Tongue (tissue), 2 donors: ENCODE results near the gene PTF1A. TPM values are rescaled to one million over a fixed set of nuclear protein-coding genes. Genes with fewer than 3 reads are reported as not detected.

Experiments used
- DNase-seq: peaks from one replicate; pipeline ENCODE4 v3.0.0-alpha.2; 2015
- total RNA-seq: library from RNA; depleted of rRNA; stranded (reverse); fragments of >200 nt; gene quantifications from one replicate; pipeline ENCODE4 v1.2.3, GENCODE V29; 2014

The PTF1A gene, protein sequence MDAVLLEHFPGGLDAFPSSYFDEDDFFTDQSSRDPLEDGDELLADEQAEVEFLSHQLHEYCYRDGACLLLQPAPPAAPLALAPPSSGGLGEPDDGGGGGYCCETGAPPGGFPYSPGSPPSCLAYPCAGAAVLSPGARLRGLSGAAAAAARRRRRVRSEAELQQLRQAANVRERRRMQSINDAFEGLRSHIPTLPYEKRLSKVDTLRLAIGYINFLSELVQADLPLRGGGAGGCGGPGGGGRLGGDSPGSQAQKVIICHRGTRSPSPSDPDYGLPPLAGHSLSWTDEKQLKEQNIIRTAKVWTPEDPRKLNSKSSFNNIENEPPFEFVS
- not detected for total RNA-seq

DNA sequence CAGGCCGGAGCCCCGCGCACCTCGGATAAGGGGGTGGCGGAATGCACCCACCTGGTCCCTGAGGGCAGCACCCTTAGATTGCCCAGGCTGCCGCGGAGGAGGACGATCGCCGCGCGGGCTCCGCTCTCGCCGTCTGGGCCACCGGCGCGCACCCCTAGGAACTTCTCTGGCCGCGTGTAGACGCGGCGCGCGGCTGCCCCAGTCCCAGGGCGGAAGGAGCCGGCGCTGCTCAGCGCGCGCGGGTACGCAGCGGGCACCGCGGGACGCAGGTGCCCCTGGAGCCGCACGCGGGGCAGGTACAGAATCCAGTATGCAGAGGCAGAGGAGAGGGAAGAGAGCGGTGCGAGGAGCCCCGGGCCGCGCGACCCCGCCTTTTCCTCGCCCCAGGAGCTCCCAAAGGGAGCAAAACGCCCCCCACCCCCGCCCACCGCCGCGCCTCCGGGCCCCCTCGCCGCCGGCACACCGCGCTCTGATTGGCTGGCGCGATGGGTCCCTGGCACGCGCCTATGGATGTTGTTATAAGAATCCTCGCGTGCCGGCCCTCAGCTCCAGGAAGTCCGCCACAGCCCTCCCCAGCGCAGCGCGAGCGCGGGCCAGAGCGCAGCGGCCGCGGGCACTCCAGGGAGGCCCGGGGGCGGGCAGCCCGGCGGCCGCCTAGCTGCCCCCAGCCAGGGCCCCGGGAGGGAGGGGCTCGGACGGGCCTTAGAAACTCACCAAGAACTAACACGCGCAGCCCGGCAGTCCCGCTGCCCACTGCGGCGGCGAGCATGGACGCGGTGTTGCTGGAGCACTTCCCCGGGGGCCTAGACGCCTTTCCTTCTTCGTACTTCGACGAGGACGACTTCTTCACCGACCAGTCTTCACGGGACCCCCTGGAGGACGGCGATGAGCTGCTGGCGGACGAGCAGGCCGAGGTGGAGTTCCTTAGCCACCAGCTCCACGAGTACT lies at the start of gene PTF1A:
TSS of gene PTF1A (plus strand) at position 549 of the 948 bp plus-strand sequence. CDS start at position 768, 219 bp downstream.
- DNase-seq: no peak

DNA sequence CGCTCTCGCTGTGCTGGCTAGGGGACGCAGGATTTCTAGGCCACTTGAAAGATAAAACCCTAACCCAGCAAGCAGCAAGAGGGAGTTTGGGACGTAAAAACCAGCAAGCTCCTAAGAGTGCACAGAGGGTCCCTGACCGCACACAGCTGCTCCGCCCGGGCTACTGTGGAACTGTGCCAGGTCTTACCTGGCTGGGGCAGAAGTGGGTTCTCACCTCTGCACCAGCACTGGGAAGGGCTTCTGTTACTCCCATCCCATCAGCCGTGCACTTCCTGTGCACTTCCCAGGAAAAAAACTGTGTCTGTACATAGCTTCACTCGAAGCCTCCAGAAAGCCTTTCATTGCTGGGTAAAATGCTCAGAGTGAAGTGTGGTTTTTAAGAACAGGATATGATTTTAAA lies 45.9 kb upstream of the PTF1A start:
- no peak for DNase-seq

DNA sequence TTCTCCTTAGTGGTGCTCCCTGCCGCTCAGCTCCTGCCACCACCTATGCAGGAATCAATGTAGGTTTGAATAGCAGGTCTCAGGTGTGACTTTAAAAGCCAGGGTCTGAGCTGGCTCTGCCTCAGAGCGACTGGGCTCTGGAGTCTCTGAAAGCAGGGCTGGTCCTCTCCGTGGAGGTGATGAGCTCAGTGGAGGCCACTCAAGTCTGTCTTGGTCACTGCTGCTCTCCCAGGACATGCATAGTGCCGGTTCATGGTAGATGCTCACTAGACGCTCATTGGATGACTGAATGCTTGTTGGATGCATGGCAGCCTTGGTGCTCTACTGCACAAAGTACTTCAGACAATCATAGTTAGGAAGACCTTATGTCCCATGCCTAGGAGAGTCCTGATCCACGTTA lies 45.1 kb upstream of the PTF1A start:
- no peak for DNase-seq

DNA sequence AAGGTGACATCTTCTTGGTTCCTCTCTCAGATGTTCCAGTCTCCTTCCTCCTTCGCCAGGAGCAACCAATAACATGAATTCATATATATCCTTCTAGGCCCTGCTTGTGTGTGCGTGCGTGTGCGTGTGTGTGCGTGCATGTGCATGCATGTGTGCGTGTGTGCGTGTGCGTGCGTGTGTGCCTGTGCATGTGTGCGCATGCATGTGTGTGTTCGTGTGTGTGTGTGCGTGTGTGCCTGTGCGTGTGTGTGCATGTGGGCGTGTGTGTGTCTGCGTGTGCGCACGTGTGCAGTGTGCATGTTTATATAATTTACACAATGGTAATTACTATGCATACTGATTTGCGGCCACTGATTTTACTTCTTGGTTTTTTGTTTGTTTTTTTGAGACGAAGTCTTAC lies 43.9 kb upstream of the PTF1A start:
- DNase-seq: no peak

DNA sequence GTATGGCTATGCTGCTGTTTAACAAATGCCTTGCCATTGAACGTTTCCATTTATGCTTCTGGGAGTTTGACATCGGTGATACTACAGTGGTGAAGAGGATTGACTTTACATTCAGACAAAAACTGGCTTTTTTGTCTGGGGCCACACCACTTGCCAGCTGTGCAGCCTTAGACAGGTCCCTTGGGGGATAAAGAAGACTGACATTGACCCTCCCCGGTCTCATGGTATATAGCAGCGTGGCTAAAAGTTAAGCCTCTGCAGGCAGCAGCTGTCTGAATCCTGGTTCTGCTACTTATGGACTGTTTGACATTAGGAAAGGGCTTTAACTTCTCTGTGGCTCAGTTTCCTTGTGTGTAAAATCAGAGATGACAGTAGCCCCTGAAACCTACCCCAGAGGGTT lies 42.0 kb upstream of the PTF1A start:
- peak; percentile 80 for DNase-seq

DNA sequence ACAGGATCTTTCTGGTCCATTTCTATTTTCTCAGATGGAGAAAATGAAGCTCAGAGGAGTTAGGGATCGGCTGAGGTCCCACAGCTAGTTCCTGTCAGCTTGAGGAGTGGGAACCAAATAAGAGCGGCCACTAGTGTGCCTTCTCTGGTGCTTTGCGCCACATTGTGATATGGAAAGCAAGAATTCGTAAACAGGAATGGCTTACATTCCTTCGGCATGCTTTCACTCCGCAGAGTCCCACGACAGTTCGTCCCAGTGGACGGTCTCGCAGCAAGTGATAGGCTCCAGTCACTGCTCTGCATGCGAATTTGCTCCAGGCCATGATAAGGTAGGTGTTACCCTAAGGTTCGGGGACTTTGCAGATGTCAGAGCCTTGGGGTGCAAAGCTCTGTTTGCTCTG lies 41.5 kb upstream of the PTF1A start:
- no peak for DNase-seq

DNA sequence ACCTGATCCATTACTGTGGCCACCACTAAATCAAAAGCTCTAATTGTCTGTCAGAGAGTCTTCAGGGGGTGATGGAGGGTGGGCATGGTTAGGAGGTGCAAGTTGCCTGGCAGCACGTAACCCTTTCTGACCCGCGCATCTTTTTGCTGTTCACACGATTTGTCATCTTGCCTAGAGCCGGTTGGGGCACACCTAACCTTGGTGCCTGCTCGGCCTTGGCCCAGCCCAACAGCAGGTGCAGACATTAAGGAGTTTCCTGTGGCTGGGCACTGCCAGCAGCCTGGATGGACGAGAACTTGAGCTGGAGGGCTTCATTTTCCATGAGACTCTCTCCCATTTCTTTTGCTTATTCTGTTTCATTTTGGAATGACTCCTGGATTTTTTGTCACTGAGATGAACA lies 41.0 kb upstream of the PTF1A start:
- DNase-seq: peak; percentile 15

DNA sequence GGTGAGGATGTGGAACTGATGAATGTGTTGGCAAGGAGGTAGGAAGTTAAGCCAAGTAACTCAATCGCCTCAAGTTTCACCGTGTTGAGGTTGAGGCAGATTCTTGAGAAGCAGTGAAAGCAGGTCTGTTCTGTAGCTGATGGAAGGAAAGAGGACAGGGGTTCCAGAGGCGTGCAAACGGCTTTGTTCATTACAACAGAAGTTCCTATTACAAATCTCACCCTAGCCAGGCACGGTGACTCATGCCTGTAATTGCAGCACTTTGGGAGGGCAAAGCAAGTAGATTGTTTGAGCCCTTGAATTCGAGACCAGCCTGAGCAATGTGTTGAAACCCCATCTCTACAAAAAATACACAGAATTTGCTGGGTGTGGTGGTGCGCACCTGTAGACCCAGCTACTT lies 36.9 kb upstream of the PTF1A start:
- DNase-seq: no peak

DNA sequence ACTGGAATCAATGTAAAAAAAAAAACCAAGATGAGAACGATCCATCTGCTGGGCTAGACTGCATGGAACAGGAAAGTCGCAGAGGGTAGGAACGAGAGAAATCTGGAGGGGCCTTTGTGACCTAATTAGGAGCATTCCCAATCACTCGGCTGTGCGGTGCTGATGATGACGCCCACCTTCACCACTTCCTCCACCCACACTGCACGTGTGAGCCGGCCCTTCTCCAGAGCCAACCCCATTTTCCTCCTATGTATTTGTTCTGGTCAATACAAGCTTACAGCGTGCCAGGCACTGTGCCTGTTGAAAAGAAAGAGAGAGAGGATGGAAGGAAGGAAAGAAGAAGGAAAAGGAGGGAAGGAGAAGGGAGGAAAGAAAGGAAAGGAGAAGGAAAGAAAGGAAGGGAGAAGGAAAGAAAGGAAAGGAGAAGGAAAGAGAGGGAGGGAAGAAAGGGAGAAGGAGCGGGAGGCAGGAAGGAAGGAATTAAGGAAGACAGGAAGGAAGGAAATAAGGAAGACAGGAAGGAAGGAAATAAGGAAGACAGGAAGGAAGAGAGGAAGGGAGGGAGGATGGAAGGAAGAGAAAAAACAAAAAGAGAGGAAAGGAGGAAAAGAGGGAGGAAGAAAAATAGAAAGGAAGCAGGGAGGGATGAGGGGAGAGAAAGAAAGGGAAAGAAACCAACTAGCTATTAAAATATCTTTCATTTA lies 35.5 kb upstream of the PTF1A start:
- no peak for DNase-seq

DNA sequence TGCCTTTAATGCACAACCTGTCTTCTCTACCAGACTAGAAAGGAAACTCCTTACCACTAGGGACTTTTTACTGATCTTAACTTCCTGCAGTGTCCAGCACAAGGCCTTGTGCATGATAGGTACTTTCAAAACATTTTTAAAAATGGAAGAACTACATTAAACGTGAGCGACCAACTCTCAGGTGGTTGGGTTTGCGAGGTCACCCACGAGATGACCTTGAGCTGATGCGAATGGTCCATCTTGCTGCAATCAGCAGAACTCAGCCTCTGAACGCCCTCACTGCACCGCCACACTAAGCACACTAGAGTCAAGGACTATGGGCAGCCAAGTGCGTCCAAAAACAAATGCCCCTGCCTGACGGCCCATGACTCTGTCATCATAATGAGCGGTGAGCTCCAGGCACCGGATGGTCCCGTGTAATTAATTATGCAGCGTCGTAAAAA lies 34.9 kb upstream of the PTF1A start:
- no peak for DNase-seq

DNA sequence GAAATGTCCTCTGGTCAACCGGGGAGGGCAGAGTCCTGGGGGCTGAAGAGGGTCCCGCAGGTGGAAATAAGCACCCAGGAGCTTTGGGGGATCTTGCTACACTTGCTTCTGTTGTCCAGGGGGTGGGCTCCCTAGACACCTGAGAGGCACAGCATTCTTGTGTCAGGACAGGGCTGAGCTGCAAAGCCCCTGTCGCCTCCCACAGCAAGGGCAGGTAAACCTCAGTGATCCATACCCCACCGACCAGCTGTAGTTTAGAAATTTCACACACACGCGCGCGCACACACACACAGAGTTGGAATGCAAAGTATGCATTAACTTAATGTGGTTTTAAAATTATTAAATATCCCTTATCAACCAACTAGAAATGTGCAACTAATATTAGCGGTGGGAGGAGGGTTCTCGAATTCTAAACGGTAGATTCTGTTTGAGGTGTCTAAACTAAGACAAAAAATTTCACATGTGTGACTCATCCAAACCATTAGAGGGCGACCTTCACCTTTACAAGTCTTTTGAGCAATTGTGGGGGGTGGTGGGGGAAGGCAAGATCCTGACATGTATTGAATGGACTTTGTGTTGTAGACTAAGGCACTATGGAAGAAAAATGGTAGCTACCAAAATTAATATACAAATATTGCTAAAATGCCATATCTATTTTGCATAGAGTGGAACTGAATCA lies 34.3 kb upstream of the PTF1A start:
- DNase-seq: peak; percentile 38

DNA sequence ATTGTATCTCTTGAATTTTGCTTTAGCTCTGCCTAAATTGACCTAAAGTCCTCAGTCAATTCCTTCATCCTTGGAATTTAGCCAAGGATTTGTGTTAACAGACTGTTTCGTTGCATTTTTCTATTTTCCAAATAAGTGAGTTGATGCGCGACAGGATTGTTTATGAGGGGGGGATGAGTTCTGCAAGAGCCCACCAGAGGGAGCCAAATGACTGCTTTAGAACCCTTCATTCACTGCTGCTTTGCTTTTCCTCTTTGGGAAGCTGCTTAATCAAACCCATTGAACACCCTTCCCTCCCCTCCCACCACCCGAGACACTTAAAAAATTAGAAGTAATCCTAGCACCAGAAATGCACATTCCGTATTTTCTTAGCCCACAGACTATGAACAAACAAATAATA lies 33.7 kb upstream of the PTF1A start:
- DNase-seq: peak; percentile 83

DNA sequence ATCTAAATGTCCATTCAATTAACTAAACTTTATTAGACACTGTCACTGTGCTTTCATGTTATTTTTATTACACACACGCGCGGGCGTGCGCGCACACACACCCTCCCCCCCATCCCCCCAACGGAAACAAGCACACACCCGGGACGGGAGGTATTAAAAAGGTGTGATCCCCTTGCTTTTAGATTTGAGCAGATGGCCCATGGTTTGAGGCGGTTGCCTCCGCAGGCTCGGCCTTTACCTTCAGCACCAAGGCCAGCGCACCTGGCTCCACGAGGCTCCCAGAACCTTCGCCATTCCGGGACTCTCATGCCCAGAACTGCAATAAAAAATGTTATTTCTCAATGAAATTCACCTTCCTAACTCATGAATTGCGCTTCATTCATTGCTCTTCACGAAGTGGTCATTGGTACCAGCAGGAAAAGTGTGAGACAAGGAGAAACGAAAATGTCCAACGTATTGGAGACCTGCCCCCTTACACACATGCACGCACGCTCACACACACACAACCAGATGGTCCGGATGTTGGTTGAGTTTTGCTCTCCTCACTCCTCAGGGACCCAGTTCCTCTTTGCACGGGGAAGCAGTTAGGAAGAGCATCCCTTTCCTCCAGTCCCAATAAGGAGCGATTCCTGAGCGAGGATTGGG lies 20.8 kb upstream of the PTF1A start:
- DNase-seq: peak; percentile 76

DNA sequence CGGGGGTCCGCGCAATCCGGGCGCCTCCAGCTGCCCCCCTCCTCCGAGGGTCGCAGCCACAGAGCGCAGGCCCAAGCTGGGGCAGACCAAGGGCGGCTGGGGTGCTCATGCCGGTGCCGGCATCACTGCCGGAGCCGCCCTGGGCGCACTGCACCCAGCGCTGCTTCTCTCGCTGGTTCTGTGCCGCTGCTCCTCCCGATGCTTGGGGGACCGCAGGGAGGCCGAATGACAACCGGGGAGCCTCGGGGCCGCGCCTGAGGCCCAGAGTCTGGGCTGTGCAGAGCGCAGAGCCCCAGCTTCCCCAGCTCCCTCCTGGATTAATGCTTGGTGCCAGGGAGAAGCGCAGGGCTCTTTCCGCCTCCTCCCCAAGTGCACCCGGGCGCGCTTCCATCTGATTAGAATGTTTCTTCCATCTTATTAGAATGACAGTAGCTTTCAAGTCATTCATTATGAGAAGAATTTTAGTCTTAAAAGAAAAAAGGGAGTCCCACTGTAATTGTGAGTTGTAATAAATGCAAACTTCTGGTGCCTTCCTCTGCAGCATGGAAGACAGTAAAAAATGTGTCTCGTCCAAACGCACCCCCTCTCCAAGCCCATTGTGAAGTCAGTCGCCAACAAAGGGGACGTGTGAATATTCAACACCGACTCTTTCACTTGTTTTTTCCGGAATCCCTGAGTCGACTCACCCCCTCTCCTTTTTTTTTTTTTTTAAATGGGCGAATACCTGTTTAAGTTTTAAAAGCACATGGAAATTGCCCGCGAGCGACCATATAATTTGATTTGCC lies 19.5 kb upstream of the PTF1A start:
- no peak for DNase-seq

DNA sequence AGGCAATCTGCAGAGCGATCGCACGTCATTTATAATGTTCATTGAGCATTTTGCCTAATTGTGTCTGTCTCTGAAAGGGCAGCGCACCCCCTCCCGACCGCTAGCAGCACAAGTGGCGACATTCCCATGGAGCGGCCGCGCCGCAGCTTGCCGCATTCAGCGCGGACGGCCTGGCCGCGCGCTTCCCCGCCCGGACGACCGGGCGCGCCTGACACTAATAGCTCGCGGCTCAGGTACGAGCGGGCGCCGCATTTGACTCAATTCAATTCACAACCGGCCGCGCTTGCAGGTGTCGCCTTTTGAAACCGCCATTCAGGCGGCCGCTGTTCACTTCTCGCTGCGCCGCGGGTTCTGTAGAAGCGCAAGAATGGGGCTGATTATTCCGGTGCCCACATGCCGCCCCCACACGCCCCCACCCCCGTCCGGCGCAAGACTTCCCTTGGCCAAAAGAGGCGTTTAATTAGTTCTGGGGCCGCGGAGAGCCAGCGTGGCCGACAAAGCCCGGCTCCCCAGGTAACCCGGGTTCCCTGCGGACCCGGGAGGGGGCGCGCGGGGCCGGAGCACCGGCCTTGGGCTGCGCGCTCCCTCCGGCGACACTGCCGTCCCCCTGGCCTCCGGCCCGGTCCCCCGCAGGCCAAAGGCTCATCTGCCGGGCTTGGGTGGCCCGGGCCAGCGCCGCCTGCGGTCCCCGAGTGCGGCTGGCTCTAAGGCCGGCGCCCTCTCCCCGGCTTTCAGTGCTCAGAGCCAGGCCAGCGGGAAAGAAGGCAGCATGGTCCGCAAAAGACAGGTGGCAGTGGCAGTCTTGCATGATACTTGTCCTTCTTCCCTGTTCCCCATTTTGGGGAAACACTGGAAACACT lies 18.7 kb upstream of the PTF1A start:
- DNase-seq: no peak

DNA sequence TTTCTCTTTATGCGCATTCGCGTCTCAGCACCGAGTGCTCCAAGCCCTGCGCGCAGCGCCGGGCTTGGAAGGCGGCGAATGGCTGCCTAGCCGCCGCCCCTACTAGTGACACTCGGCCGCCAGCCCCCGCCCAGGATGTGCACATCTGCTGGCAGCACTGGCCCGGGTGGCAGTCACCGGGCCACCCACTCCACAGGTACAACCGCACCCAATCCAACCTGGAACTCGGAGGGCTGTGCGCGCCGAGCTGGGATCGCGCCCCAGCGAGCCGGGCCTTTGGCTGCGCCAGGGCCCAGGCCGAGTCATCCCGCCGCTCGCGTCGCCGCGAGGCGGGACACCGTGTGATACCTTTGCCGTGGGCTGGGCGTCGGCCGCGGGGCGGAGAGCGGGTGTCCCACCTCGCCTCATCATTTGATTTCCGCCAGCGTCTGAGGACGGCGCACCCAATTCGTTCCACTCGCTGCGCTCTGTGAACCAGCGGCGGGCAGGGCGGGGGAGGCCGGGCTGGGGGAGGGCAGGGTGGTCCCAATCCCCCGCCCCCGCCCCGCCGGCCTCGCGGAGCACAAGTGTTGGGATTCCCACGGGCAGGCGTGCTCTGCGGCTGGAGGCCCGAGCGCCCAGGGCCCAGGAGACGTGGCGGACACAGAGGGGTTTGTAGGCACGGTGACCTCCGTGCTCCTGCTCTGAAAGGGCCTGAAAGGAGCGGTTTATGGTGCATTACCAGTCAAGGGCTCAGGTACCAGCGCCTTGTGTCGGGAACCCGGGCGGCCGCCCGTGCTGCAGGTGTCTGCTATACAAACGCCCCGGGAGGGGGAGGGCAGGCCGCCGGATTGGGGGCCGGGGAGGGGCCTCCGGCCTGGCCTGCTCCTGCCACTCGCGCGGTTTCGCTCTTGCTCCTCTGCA lies 17.8 kb upstream of the PTF1A start:
- DNase-seq: no peak

DNA sequence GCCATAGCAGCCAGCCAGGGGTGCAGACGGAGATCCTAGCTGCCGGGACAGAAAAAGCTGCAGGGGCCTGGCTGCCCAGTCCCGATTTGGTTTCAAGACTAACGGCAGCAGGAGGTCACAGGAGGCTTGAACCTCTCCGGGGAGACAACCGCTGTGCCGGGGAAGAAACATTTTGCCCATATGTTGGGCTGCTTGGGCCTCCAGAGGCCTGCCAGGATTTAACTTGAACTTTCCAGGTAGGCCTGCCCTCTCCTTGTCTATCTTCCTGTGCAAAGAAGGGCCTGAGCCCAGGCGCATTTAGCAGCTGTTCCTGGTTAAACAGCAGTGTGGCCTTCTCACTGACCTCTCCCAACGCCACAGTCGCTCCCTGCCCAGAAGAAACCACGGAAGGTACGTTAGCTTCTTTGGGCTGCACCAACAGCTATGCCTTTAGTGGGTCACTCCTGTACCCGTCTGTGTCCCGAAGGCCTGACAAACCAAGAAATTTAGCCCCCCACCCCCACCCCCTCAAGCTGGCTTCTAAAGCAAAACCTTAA lies 17.1 kb upstream of the PTF1A start:
- DNase-seq: no peak

DNA sequence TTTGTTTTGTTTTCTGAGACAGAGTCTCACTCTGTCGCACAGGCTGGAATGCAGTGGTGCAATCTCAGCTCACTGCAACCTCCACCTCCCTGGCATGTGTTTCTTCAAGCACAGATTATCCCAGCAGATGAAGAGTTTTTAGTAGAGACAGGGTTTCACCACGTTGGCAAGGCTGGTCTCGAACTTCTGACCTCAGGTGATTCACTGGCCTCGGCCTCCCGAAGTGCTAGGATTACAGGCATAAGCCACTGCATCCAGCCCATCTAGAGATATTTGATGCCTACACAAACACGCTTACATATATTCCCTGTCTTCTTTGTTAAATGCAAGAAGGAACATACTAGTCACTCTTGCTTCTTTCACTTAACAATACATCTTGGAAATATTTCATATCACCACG lies 5.9 kb upstream of the PTF1A start:
- no peak for DNase-seq
